ENCODE results near the gene SYK.

GRCh38 chr9:90903766-90904424, 102.3 kb downstream of the SYK start:
- TF ChIP-seq CTCF (IDR thresholded peaks at IDR 0.05) (no peak), EZH2 (IDR thresholded peaks at IDR 0.05; ENCODE audit: borderline replicate concordance, insufficient read depth, low read depth, low read length, poor library complexity, severe bottlenecking) (no peak)

Measured in B cell (primary cell).